Stimulated activated CD4-positive, alpha-beta T cell treated with anti-CD3 and anti-CD28 coated beads, Interleukin-15, amount 100 ng/mL, for 48 hours (primary cell): ENCODE data around the gene UBXN10.

Source experiments
- DNase-seq, 2 donors: peaks; one replicate each; pipeline ENCODE4 v3.0.0-alpha.2; 2020; ENCODE audit warnings: low read depth in 2 of 2

Gene UBXN10

DNA sequence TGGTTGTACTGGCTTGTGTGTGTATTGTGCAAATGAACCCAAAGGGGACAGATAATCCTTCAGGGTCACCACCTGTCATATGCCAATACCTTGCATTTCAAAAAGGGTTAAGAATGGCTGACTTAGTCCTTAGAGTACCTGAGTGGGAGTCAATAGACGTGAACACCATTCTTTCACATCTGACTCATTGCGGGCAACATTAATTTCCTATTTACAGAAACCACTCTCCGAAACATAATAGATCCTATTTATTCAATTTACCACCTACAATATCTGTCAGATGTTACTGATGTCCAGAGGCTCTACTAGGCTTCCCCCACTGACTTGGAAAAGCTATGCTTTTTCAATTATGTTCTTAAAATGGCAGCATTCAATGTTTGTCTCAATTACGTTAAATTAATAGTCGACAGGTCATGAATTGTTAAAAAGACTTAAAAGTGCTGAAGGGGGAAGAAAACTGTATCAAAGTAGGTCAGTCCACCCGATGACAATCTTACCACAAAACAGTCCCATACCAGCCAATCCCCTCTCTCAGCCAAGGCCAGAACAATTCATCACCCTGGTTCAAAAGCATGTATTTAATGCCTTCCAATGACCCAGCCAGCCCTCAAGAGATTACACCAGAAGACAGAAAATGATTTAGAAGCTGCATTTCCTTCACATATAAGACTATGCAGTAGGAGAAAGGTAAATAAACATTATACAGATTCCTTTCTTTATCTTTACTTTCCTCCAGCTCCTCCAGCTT lies 49.1 kb downstream of the UBXN10 start:
- DNase-seq: no peak

DNA sequence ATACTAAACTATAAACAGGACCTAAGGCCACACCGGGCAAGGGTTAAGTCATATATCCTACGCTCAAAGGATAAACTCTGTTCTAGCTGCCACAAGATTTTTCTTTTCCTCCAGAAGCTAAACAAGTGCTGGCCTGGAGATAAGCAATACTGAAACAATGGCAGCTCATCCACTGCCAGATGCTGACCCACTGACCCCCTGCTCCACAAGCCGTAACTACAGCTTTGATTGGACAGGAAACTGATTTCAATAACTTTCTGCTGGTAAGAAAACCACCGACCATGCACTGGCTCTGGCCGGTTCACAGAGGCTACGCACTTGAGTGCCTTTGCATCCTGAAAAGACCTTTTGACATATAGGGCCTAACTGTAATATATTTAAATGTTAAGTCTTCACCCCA lies 51.8 kb downstream of the UBXN10 start:
- no peak for DNase-seq

DNA sequence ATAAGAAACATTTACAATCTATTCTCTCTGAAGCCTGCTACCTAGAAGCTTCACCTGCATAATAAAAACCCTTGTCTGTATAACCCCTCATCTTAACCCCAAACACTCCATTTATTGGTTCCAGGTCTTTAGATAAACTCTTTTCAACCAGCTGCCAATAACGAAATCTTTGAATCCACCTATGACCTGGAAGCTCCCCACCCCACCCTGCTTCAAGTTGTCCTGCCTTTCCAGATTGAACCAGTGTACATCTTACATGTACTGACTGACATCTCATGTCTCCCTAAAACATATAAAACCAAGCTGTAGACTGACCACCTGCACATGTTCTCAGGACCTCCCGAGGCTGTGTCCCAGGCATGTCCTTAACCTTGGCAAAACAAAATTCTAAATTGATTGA lies 54.1 kb downstream of the UBXN10 start:
- DNase-seq: no peak

DNA sequence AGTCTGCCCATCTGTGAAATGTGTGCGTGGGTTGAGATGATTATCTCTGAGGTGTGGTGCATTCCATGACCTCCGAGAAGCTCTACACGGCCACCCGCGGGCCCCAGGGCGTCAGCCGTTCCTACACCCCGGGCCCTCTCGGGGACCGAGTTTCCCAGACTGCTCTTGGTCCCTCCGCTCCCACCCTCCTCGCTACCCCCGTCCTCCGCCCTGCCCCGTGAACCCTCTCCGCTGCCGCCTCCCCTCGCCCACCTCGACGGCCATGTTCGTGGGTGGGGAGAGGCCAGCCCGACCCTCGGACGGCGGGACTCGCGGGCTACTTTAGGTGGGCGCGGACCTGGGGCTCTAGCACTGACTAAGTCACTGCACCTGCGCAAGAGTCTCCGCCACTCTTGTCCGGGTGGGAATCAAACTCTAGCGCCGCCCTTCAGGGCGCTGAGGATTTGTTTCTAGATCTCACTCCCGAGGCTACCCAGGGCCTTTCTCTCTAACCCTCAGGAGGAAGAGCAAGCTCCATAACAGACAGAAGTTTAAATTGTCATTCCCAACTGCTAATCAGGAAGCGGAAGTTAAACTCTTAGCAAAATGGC lies 57.1 kb downstream of the UBXN10 start:
- DNase-seq: no peak
